A673 (cell line): ENCODE measurements around the gene DNAH8. TPM values are rescaled to one million over a fixed set of nuclear protein-coding genes. Genes with fewer than 3 reads are reported as not detected.

Experiments
- BruUV-seq: library from RNA; stranded (reverse); fragments of 400-500 nt; replicated peaks from 2 replicates; lab custom pipeline; 2021; lab: Mats Ljungman, UMichigan
- CTCF ChIA-PET: fragments of 300-600 bp; sonication (Branson Sonifier 250); formaldehyde crosslinking; loops from one replicate; lab custom pipeline; 2022; ENCODE audit warnings: antibody characterized with exemption; lab: Charles Lee
- POLR2A ChIA-PET: fragments of 300-600 bp; sonication (Branson Sonifier 250); formaldehyde crosslinking; loops from one replicate; lab custom pipeline; 2022; ENCODE audit warnings: antibody characterized with exemption; ENCODE audit not compliant: low non-redundant PET; lab: Charles Lee
- DNase-seq: peaks from one replicate; pipeline ENCODE4 v3.0.0-alpha.2; 2015; ENCODE audit warnings: low spot score
- H3K27ac ChIP-seq: fragments of 200-600 bp; sonication (generic); 2 replicates; pipeline ENCODE4 v1.5.1; 2016; ENCODE audit warnings: mixed run types, low read depth, mild to moderate bottlenecking, mixed read lengths, antibody characterized with exemption, low read length; ENCODE audit not compliant: poor library complexity, severe bottlenecking
- H3K27me3 ChIP-seq: fragments of 200-600 bp; sonication (generic); replicated peaks from 2 replicates; pipeline ENCODE4 v1.6.1; 2017; ENCODE audit warnings: mixed run types, low read depth, mild to moderate bottlenecking, mixed read lengths, antibody characterized with exemption, low read length; ENCODE audit not compliant: insufficient read depth, poor library complexity
- H3K36me3 ChIP-seq: fragments of 200-600 bp; sonication (generic); 2 replicates; pipeline ENCODE4 v1.6.1; 2016; ENCODE audit warnings: mixed run types, mild to moderate bottlenecking, mixed read lengths, antibody characterized with exemption, low read length; ENCODE audit not compliant: insufficient read depth, poor library complexity, severe bottlenecking
- H3K4me1 ChIP-seq: fragments of 200-600 bp; sonication (generic); 2 replicates; pipeline ENCODE4 v1.6.1; 2017; ENCODE audit warnings: mixed run types, mild to moderate bottlenecking, mixed read lengths, antibody characterized with exemption, low read length; ENCODE audit not compliant: insufficient read depth, poor library complexity, severe bottlenecking
- H3K4me3 ChIP-seq: fragments of 200-600 bp; sonication (generic); 2 replicates; pipeline ENCODE4 v1.5.1; 2016; ENCODE audit warnings: low read depth, mixed run types, mild to moderate bottlenecking, mixed read lengths, low read length; ENCODE audit not compliant: poor library complexity, severe bottlenecking
- H3K9me3 ChIP-seq: fragments of 200-600 bp; sonication (generic); 2 replicates; pipeline ENCODE4 v1.6.1; 2016; ENCODE audit warnings: mixed run types, low read depth, mild to moderate bottlenecking, mixed read lengths, antibody characterized with exemption, low read length; ENCODE audit not compliant: poor library complexity, severe bottlenecking
- CTCF ChIP-seq: fragments of 300-800, 200-600 bp; sonication (generic); conservative IDR thresholded peaks from 2 replicates; pipeline ENCODE4 v1.5.1; 2017; ENCODE audit warnings: low read depth, mild to moderate bottlenecking, antibody characterized with exemption, low read length, moderate library complexity, mixed read lengths
- EZH2 ChIP-seq: fragments of 200-600 bp; sonication (generic); IDR thresholded peaks from 2 replicates; pipeline ENCODE4 v1.6.1; 2017; ENCODE audit warnings: borderline replicate concordance, low read depth, mild to moderate bottlenecking, mixed read lengths, antibody characterized with exemption, low read length; ENCODE audit not compliant: poor library complexity, severe bottlenecking
- intact Hi-C: fragments of 100-400 bp; cut with micrococcal nuclease; formaldehyde crosslinking; loops from one replicate; pipeline ENCODE4 v1.10.0; 2022; ENCODE audit not compliant: unreplicated experiment
- total RNA-seq: library from RNA; stranded (reverse); gene quantifications from 2 replicates; pipeline ENCODE4 v1.2.3, GENCODE V29; 2021

The DNAH8 gene
- total RNA-seq, 1 experiment from 2014 or later = not detected

- no peak for DNase-seq
- POLR2A ChIA-PET = no interaction called here
- BruUV-seq = no TSS peak
- Histone ChIP-seq H3K4me3 (no peak overlapping the region), H3K4me1 (no peaks in the 10 kb centered on the region), H3K27ac (no peak overlapping the region), H3K36me3 (no peaks in the 10 kb centered on the region), H3K27me3 (no peaks in the 10 kb centered on the region), H3K9me3 (no peaks in the 10 kb centered on the region)
- no peak for TF ChIP-seq EZH2
- CTCF ChIA-PET = no interaction called here
- intact Hi-C loops = no loop called here
Measured at GRCh38 chr6:39078695-39079094, 363.6 kb downstream of the DNAH8 start.

- CTCF ChIA-PET = no interaction called here
- H3K4me1 ChIP-seq = no peaks in the 10 kb centered on the region
- no peak for DNase-seq
Measured at GRCh38 chr6:39079197-39080125, 364.4 kb downstream of the DNAH8 start.

More at GRCh38 chr6:39079197-39080125, 364.4 kb downstream of the DNAH8 start:
- no peaks in the 10 kb centered on the region for H3K9me3 ChIP-seq
- H3K4me3 ChIP-seq = no peak overlapping the region
- H3K36me3 ChIP-seq = no peaks in the 10 kb centered on the region
- BruUV-seq = no TSS peak
- intact Hi-C loops = no loop called here
- POLR2A ChIA-PET = no interaction called here
- no peak overlapping the region for H3K27ac ChIP-seq
- no peak for TF ChIP-seq CTCF
- no peak for TF ChIP-seq EZH2
- H3K27me3 ChIP-seq = no peaks in the 10 kb centered on the region

Other genes with a start within 250 kb of the DNAH8 start
- 8.0 and 8.7 TPM in 2 replicates for gene BTBD9, start 75.4 kb upstream of the DNAH8 start, total RNA-seq
- 183 and 188 TPM in 2 replicates for gene GLO1, start 12.2 kb upstream of the DNAH8 start, total RNA-seq